Stimulated activated memory B cell treated with anti-CD40 and anti-IgM and Interleukin-4, amounts not matched to agents 10 μg/mL and 1 μg/mL and 100 μg/mL, for 72 hours (primary cell): Measurements from ENCODE around the gene GH2.
A peak's percentile ranks its signal among the peaks of the same experiment; 100 is the strongest.
"Not testable (repeated sequence)": the region's sequence is repeated elsewhere in the genome, so short reads cannot be mapped to it uniquely, and the experiment has no call there.

Experiments
- ATAC-seq: fragments of 150-1000 bp; cut with Tn5 transposase; 2 replicates; pipeline ENCODE4 v1.10.0; 2021
- H3K27ac Mint-ChIP-seq: one replicate; pipeline ENCODE4 v1.8.0; 2022; ENCODE audit warnings: mild to moderate bottlenecking, mixed read lengths
- H3K27me3 Mint-ChIP-seq: one replicate; pipeline ENCODE4 v1.8.0; 2022; ENCODE audit warnings: mixed read lengths
- H3K36me3 Mint-ChIP-seq: one replicate; pipeline ENCODE4 v1.8.0; 2022; ENCODE audit warnings: mixed read lengths
- H3K4me1 Mint-ChIP-seq: one replicate; pipeline ENCODE4 v1.8.0; 2022; ENCODE audit warnings: mixed read lengths
- H3K4me3 Mint-ChIP-seq: one replicate; pipeline ENCODE4 v1.8.0; 2022; ENCODE audit warnings: mild to moderate bottlenecking, moderate library complexity, mixed read lengths
- H3K9me3 Mint-ChIP-seq: one replicate; pipeline ENCODE4 v1.8.0; 2022; ENCODE audit warnings: mixed read lengths

Gene GH2

DNA sequence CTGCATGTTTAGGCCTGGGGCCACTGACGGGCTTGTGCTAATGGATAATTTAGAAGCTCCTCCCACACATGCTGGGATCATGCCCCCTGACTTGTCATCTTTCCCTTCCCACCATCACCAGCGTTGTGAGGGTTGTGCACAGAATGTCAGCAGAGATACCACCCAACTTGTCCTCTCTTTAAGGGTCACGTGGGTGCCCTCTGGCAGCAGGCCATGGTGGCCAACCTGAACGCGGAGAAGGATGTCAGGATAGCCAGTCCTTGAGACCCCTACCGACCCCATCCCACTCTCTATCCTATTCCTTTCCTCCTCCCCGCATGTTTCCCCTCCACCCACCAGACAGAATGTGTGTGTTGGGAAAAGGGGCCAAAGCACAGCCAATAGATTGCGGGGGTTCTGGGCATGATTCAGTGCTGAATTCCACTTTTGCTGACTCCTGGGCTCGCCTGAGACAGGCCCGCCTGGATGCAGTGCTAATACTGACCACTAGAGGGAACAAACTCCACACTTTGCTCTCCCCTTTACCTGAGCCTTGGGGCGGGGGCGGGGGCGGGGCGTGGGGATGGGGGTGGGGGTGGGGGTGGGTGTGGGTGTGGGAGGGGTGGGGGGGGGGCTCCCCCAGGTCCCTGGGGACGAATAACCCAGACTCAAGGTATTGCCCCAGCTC, at the start of gene GH2:
Gene GH2, minus strand, starts transcription at position 10 of the 667 bp plus-strand sequence. CDS start 143 bp downstream, outside the sequence.
- H3K4me3 Mint-ChIP-seq = no peak within 1 kb of the TSS
- no peaks in the 10 kb centered on the region for H3K36me3 Mint-ChIP-seq
- H3K27ac Mint-ChIP-seq = no peak within 1 kb of the TSS
- no peaks in the 10 kb centered on the region for H3K9me3 Mint-ChIP-seq
- no peaks in the 10 kb centered on the region for H3K27me3 Mint-ChIP-seq
- peak; percentile 73 for ATAC-seq
- H3K4me1 Mint-ChIP-seq = peaks cover 31% of the 10 kb centered on the region

DNA sequence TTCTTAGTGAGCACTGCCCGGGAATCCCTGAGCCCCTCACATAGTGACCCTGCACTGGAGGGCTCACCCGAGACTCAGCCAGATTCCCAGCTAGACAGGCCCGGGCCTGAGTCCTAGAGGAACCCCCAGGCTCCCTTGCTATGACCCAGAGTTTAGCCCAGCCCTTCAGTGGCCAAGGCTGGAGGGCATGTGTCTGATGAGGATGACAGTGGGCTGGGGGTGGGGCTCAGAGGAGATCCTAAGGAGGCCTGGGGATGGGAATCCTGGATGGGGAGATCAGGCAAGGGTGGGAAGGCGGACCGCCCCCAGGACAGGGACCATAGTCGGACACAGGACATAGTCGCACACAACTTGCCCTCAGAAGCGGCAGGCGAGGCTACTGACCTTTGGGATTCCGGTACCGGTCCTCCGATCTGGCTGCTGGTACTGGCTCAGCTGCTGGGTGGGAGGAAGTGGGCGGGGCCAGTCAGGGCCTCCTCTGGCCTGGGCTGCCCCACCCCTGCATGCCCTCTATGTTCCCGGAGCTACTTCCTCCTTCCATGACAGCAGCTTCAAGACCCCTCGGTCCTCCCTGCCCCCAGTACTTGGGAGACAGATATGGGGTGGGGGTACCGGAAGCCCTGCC, 49.3 kb upstream of the GH2 start:
- peak overlapping the region; percentile 94 for H3K27ac Mint-ChIP-seq
- peak overlapping the region; percentile 92 for H3K4me3 Mint-ChIP-seq
- peaks cover 48% of the 10 kb centered on the region for H3K36me3 Mint-ChIP-seq
- no peaks in the 10 kb centered on the region for H3K27me3 Mint-ChIP-seq
- H3K9me3 Mint-ChIP-seq = no peaks in the 10 kb centered on the region
- peak; percentile 74 for ATAC-seq
- H3K4me1 Mint-ChIP-seq = peaks cover 84% of the 10 kb centered on the region

DNA sequence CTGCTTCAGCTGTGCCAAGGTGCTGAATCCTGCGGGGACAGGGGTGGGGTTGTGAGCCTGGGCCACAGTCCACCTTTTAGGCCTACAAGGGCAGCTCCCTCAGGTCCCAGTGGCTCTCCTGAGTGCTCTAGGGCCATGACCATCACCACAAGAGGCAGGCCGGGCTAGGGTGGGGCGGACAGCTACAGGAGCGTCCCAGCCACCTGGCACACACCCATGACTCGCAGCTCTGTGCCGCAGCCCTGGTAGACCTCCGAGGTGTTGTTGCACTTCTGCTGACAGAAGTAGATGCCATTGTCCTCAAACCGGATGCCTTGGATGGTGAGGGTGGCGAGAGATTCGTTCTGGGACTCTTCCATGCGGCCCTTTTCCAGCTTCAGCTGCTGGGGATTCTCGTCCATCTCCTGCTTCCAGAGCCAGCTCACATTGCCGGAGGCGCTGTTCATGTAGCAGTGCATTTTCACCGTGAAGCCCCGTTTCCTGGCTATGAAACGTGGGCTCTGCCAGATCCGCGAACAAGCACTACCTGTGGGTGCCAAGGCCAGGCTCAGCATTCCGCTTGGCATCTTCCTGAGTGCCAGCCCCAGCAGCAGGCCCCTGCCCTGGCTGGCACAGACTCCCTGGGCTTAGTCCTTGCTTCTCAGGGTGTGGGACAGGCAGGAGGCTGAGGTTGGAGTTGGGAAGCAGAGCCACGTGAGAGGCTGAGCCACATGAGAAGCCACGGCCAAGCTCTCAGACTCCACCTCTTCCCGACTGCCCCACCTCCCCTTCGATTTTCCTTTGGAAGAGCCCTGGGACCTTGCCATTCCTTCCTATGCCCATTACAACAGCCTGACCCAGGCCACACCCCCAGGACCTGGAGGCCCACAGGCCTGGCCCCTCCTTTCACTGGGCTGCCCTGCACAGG, 48.4 kb upstream of the GH2 start:
- Mint-ChIP-seq H3K27ac (peak overlapping the region; percentile 94), H3K4me3 (peak overlapping the region; percentile 92), H3K36me3 (peaks cover 48% of the 10 kb centered on the region), H3K27me3 (no peaks in the 10 kb centered on the region), H3K9me3 (no peaks in the 10 kb centered on the region), H3K4me1 (peaks cover 84% of the 10 kb centered on the region)
- ATAC-seq = no peak

GRCh38 chr17:63928966-63929695, 47.4 kb upstream of the GH2 start:
- no peak for ATAC-seq
- Mint-ChIP-seq H3K4me1 (peaks cover 85% of the 10 kb centered on the region), H3K36me3 (peaks cover 48% of the 10 kb centered on the region), H3K9me3 (no peaks in the 10 kb centered on the region), H3K27ac (peak overlapping the region; percentile 82), H3K4me3 (peak overlapping the region; percentile 92), H3K27me3 (no peaks in the 10 kb centered on the region)

GRCh38 chr17:63928172-63928666, 46.5 kb upstream of the GH2 start:
- peak overlapping the region; percentile 92 for H3K4me3 Mint-ChIP-seq
- ATAC-seq = no peak
- peak overlapping the region; percentile 82 for H3K27ac Mint-ChIP-seq

DNA sequence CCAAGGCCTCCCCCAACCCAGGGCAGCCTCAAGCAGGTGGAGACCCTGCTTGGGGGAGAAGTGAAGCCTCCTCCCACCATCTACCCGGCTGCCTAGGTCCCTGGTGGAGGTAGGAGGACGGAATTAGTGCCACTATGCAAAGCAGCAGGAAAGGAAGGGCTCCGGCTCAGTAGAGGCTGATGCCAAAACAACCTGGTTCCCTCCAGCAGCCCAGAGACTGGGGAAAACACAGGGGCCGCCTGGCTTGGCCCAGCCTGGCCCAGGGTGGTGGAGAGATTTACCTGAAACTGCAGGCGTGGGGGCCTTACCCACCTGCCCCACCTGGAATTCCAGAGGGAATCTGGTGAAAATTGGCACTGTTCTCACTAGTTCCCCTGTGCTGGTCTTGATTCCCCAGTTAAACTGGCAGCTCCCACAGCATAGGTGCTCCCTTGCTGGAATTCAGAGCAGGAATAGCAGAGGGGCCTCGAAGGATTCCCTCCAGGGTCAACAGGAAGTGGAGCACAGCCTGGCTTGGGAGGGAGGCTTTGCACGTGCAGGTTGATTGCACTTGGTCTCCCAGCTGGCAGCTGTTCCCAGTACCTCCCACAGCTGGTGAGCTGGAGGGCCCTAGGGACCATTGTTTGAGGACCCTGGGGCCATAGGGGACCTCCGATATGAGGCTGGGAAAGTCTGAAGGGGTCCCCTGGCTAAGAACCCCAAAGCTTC, 45.9 kb upstream of the GH2 start:
- H3K27ac Mint-ChIP-seq = peak overlapping the region; percentile 82
- ATAC-seq = peak; percentile 37
- H3K4me3 Mint-ChIP-seq = peak overlapping the region; percentile 92
- H3K36me3 Mint-ChIP-seq = peaks cover 48% of the 10 kb centered on the region
- H3K9me3 Mint-ChIP-seq = no peaks in the 10 kb centered on the region
- H3K4me1 Mint-ChIP-seq = peaks cover 85% of the 10 kb centered on the region
- H3K27me3 Mint-ChIP-seq = no peaks in the 10 kb centered on the region

More at GRCh38 chr17:63928172-63928666, 46.5 kb upstream of the GH2 start:
- Mint-ChIP-seq H3K9me3 (no peaks in the 10 kb centered on the region), H3K4me1 (peaks cover 85% of the 10 kb centered on the region), H3K36me3 (peaks cover 48% of the 10 kb centered on the region), H3K27me3 (no peaks in the 10 kb centered on the region)

DNA sequence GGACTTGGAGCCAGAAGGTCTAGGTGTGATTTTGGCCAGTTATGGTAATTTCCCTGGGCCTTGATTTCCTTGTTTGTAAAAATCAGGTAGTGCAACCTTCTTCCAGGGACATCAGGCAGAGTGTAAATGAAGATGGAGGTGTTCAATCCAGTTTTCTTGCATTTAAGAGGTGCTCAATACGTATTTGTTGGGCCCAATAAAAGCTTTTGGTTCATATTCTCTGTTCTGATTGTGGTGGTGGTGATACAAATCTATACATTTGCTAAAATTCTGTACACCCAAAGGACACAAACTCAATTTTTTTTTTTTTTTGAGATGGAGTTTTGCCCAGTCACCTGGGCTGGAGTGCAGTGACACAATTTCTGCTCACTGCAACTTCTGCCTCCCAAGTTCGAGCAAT, 44.4 kb upstream of the GH2 start:
- no peak overlapping the region for H3K4me3 Mint-ChIP-seq
- peaks cover 38% of the 10 kb centered on the region for H3K36me3 Mint-ChIP-seq
- no peaks in the 10 kb centered on the region for H3K9me3 Mint-ChIP-seq
- H3K27me3 Mint-ChIP-seq = no peaks in the 10 kb centered on the region
- no peak for ATAC-seq
- H3K27ac Mint-ChIP-seq = peak overlapping the region; percentile 82
- peaks cover 91% of the 10 kb centered on the region for H3K4me1 Mint-ChIP-seq

- no peaks in the 10 kb centered on the region for H3K9me3 Mint-ChIP-seq
- peak overlapping the region; percentile 55 for H3K4me3 Mint-ChIP-seq
- ATAC-seq = peak; percentile 84
- H3K27me3 Mint-ChIP-seq = no peaks in the 10 kb centered on the region
- peak overlapping the region; percentile 82 for H3K27ac Mint-ChIP-seq
- peaks cover 93% of the 10 kb centered on the region for H3K4me1 Mint-ChIP-seq
- H3K36me3 Mint-ChIP-seq = peaks cover 33% of the 10 kb centered on the region
These were observed 43.9 kb upstream of the GH2 start for GRCh38 chr17:63925615-63926014.

DNA sequence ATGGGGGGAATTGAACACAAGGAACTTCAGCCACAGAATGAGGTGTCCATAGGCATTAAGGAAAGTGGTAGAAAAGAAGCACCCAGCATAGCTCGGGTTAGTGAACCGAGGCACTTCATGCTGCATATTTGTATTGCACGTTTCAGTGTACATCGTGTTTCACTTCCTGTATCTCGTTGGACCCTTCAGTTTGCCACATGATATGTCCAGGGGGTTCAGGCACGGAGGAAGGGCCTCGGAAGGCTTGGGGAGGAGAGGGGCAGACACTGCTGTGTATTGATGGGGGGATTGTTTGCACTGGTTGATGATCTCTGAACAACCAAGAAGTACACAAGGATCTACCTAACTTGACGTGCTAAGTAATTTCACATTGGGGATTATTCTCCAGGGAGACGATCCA, 40.7 kb upstream of the GH2 start:
- peaks cover 81% of the 10 kb centered on the region for H3K4me1 Mint-ChIP-seq
- H3K36me3 Mint-ChIP-seq, H3K27me3 Mint-ChIP-seq, H3K9me3 Mint-ChIP-seq: not testable (repeated sequence)
- ATAC-seq = peak; percentile 80
- H3K4me3 Mint-ChIP-seq = peak overlapping the region; percentile 56
- H3K27ac Mint-ChIP-seq = peak overlapping the region; percentile 82

- peak overlapping the region; percentile 36 for H3K4me3 Mint-ChIP-seq
- not testable (repeated sequence) for H3K36me3 Mint-ChIP-seq, H3K9me3 Mint-ChIP-seq, H3K27me3 Mint-ChIP-seq
- peak overlapping the region; percentile 83 for H3K27ac Mint-ChIP-seq
- peak; percentile 68 for ATAC-seq
- peaks cover 75% of the 10 kb centered on the region for H3K4me1 Mint-ChIP-seq
These were observed 39.0 kb upstream of the GH2 start for GRCh38 chr17:63920779-63921178.

- Mint-ChIP-seq H3K27ac (peak overlapping the region; percentile 83), H3K4me1 (peaks cover 73% of the 10 kb centered on the region), H3K4me3 (peak overlapping the region; percentile 61)
- not testable (repeated sequence) for ATAC-seq, H3K9me3 Mint-ChIP-seq, H3K27me3 Mint-ChIP-seq, H3K36me3 Mint-ChIP-seq
These were observed 38.3 kb upstream of the GH2 start for GRCh38 chr17:63920050-63920449.

- Mint-ChIP-seq H3K4me1 (peaks cover 70% of the 10 kb centered on the region), H3K27me3 (no peaks in the 10 kb centered on the region), H3K27ac (peak overlapping the region; percentile 50), H3K4me3 (peak overlapping the region; percentile 62), H3K9me3 (no peaks in the 10 kb centered on the region), H3K36me3 (no peaks in the 10 kb centered on the region)
- ATAC-seq = peak; percentile 79
These were observed 37.6 kb upstream of the GH2 start for GRCh38 chr17:63919311-63919723.

DNA sequence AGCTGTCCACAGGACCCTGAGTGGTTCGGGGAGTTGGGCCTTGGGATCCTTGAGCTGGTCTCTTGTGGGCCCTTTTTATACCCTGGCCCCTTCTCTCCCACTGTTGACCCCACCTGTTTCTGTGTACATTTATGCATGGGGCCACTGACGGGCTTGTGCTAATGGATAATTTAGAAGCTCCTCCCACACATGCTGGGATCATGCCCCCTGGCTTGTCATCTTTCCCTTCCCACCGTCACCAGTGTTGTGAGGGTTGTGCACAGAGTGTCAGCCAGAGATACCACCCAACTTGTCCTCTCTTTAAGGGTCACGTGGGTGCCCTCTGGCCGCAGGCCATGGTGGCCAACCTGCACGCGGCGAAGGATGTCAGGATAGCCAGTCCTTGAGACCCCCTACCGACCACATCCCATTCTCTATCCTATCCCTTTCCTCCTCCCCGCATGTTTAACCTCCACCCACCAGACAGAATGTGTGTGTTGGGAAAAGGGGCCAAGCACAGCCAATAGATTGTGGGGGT, 37.1 kb upstream of the GH2 start, which contains the start of gene GH1:
Gene GH1, minus strand, starts transcription at position 51 of the 517 bp plus-strand sequence. CDS start 63 bp downstream, outside the sequence.
- H3K9me3 Mint-ChIP-seq, ATAC-seq, H3K36me3 Mint-ChIP-seq, H3K27me3 Mint-ChIP-seq: not testable (repeated sequence)
- Mint-ChIP-seq H3K4me3 (peak within 1 kb of the TSS; percentile 62), H3K4me1 (peaks cover 70% of the 10 kb centered on the region), H3K27ac (peak within 1 kb of the TSS; percentile 50)

- Mint-ChIP-seq H3K36me3 (no peaks in the 10 kb centered on the region), H3K9me3 (no peaks in the 10 kb centered on the region), H3K27me3 (no peaks in the 10 kb centered on the region), H3K4me1 (peaks cover 70% of the 10 kb centered on the region), H3K27ac (no peak overlapping the region), H3K4me3 (no peak overlapping the region)
- ATAC-seq = no peak
These were observed 36.6 kb upstream of the GH2 start for GRCh38 chr17:63918305-63918704.
